Measurements from ENCODE around the gene AHCY. TPM values are rescaled to one million over a fixed set of nuclear protein-coding genes. Genes with fewer than 3 reads are reported as not detected.
A peak's percentile ranks its signal among the peaks of the same experiment; 100 is the strongest.
"Not testable (repeated sequence)": the region's sequence is repeated elsewhere in the genome, so short reads cannot be mapped to it uniquely, and the experiment has no call there.

Gene AHCY
- total RNA-seq, 6 donors from 2014 or later, result 41.9 to 76.8 (median 58.6) TPM

- Histone ChIP-seq H3K36me3 (peaks cover 0 to 2% (median 0%) of the 10 kb centered on the region in 4 donors), H3K4me1 (peaks cover 8 to 21% (median 13%) of the 10 kb centered on the region in 4 donors), H3K4me3 (peak overlapping the region; percentile 9 to 48 (median 38)), H3K9me3 (no peaks in the 10 kb centered on the region), H3K27me3 (no peaks in the 10 kb centered on the region), H3K27ac (peak overlapping the region in 1 of 4 donors; percentile 9)
- ATAC-seq (ENCODE audit: low FRiP score in 2 of 2) (peak; percentile 69 to 84), DNase-seq (peak; percentile 30 to 88)
- 18 to 23% methylated on average over 31 to 55 of the region's 58 CpGs for WGBS, 2 donors
- TF ChIP-seq CTCF (IDR thresholded peaks at IDR 0.05), result no peak
- no peak for TF ChIP-seq POLR2A (IDR thresholded peaks at IDR 0.05)
- TF ChIP-seq POLR2AphosphoS5 (IDR thresholded peaks at IDR 0.05), result no peak
- TF ChIP-seq EP300 (IDR thresholded peaks at IDR 0.05), result no peak
These were observed 34.1 kb downstream of the AHCY start for GRCh38 chr20:34268851-34269636.

DNA sequence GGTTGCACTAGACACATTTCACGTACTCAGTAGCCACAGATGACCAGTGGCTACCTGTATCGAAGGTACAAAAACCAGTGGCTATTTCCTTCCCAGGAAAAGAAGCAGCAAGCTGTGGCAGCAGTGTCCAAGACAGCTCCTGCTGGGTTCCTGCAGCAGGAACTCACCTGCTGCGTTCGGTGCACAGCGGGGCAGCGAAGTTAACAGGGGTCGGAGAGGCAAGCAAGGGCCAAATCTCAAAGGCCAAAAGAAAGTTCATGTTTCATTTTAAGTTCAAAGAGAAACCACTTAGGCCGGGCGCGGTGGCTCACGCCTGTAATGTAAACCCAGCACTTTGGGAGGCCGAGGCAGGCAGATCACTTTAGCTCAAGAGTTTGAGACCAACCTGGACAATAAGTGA is 35.0 kb downstream of the AHCY start:
- no peaks in the 10 kb centered on the region for H3K27me3 ChIP-seq
- no peaks in the 10 kb centered on the region for H3K36me3 ChIP-seq
- no peak for DNase-seq
- ATAC-seq (ENCODE audit: low FRiP score in 2 of 2), result no peak
- WGBS, 2 donors, result 97 to 99% methylated on average over 12 of the region's 12 CpGs
- H3K4me3 ChIP-seq, result no peak overlapping the region
- no peaks in the 10 kb centered on the region for H3K9me3 ChIP-seq
- no peak overlapping the region for H3K27ac ChIP-seq
- TF ChIP-seq EP300 (IDR thresholded peaks at IDR 0.05) (no peak), POLR2AphosphoS5 (IDR thresholded peaks at IDR 0.05) (no peak), POLR2A (IDR thresholded peaks at IDR 0.05) (no peak)
- peaks cover 8 to 21% (median 13%) of the 10 kb centered on the region in 4 donors for H3K4me1 ChIP-seq

DNA sequence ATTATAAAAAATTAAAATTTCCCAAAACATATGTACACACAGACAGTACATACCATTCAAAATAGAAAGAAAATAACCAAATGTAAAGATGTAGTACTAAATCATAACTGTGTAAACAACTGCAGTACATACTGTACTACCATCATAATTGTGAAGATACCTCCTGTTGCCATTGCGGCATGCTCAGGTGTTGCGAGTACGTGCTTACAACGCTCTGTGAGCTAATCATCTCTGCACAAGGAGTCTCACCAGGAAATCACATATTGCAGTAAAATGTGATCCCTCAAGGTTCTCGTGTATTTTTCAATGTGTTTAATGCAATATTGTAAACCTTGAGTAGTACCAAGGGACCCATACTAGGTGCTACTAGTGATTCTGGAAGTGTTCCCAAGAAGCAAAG is 39.0 kb downstream of the AHCY start:
- no peaks in the 10 kb centered on the region for H3K27me3 ChIP-seq
- 83 to 97% methylated on average over 5 of the region's 5 CpGs for WGBS, 2 donors
- DNase-seq (no peak), ATAC-seq (ENCODE audit: low FRiP score in 2 of 2) (no peak)
- H3K9me3 ChIP-seq, result no peaks in the 10 kb centered on the region
- no peak for TF ChIP-seq POLR2A (IDR thresholded peaks at IDR 0.05)
- TF ChIP-seq CTCF (IDR thresholded peaks at IDR 0.05), result no peak
- TF ChIP-seq EP300 (IDR thresholded peaks at IDR 0.05), result no peak
- TF ChIP-seq POLR2AphosphoS5 (IDR thresholded peaks at IDR 0.05), result no peak
- H3K4me1 ChIP-seq, result peaks cover 10 to 11% (median 10%) of the 10 kb centered on the region in 4 donors
- no peak overlapping the region for H3K27ac ChIP-seq
- H3K36me3 ChIP-seq, result no peaks in the 10 kb centered on the region
- H3K4me3 ChIP-seq, result no peak overlapping the region

GRCh38 chr20:34263468-34263867 is 39.7 kb downstream of the AHCY start:
- H3K36me3 ChIP-seq; H3K4me1 ChIP-seq; H3K27me3 ChIP-seq; ATAC-seq (ENCODE audit: low FRiP score in 2 of 2); DNase-seq; H3K4me3 ChIP-seq; H3K9me3 ChIP-seq: not testable (repeated sequence)
- peak overlapping the region in 1 of 4 donors; percentile 77 for H3K27ac ChIP-seq
- 98% methylated on average over 8 of the region's 8 CpGs for WGBS, 2 donors

- ATAC-seq (ENCODE audit: low FRiP score in 2 of 2), result peak; percentile 53 to 70
These were observed 40.5 kb downstream of the AHCY start for GRCh38 chr20:34262488-34263288.

More at GRCh38 chr20:34262488-34263288, 40.5 kb downstream of the AHCY start:
- Histone ChIP-seq H3K27ac (peak overlapping the region; percentile 45 to 77 (median 67)), H3K4me3 (no peak overlapping the region), H3K36me3 (no peaks in the 10 kb centered on the region), H3K9me3 (no peaks in the 10 kb centered on the region), H3K4me1 (peaks cover 3 to 5% (median 4%) of the 10 kb centered on the region in 4 donors), H3K27me3 (no peaks in the 10 kb centered on the region)
- TF ChIP-seq CTCF (IDR thresholded peaks at IDR 0.05), result no peak
- no peak for TF ChIP-seq EP300 (IDR thresholded peaks at IDR 0.05)
- TF ChIP-seq POLR2AphosphoS5 (IDR thresholded peaks at IDR 0.05), result no peak
- WGBS, 2 donors, result 57 to 61% methylated on average over 9 of the region's 9 CpGs
- DNase-seq, result peak in 1 of 2 donors; percentile 33
